NCI-H82 (cell line): Measurements from ENCODE around the gene HNRNPM.
"Not testable (repeated sequence)": the region's sequence is repeated elsewhere in the genome, so short reads cannot be mapped to it uniquely, and the experiment has no call there.

ENCODE experiments used
- DNase-seq: peaks from one replicate; lab custom pipeline; 2025; lab: John Stamatoyannopoulos, UW

The HNRNPM gene

DNA sequence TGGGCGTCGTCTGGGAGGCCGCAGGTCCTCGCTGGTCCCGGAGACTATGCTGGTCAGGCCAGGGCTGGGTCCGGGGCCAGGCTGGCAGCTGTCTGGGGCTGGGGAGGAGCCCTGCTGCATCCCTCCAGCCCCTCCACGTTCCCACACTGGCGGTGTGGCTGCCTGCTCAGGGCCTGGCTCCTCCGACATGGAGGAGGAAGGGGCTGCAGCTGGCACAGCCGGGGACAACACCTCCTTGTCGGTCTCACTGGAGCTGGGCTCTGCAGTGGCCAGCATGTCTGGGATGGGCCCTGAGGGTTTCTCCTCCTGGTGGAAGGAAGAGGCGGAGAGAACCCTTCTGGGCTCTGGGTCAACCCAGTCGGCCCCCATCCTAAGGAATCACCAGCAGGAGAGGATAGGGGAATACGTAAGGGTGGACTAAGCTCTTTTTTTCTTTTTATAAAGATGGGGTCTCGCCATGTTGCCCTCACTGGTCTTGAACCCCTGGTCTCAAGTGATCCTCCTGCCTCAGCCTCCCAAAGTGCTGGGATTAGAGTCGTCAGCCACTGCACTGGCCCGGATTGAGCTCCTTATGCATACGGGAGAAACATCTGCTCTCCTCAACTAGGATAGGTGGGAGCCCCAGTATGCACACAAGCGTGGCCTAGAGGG, 68.4 kb downstream of the HNRNPM start:
- DNase-seq, result no peak

DNA sequence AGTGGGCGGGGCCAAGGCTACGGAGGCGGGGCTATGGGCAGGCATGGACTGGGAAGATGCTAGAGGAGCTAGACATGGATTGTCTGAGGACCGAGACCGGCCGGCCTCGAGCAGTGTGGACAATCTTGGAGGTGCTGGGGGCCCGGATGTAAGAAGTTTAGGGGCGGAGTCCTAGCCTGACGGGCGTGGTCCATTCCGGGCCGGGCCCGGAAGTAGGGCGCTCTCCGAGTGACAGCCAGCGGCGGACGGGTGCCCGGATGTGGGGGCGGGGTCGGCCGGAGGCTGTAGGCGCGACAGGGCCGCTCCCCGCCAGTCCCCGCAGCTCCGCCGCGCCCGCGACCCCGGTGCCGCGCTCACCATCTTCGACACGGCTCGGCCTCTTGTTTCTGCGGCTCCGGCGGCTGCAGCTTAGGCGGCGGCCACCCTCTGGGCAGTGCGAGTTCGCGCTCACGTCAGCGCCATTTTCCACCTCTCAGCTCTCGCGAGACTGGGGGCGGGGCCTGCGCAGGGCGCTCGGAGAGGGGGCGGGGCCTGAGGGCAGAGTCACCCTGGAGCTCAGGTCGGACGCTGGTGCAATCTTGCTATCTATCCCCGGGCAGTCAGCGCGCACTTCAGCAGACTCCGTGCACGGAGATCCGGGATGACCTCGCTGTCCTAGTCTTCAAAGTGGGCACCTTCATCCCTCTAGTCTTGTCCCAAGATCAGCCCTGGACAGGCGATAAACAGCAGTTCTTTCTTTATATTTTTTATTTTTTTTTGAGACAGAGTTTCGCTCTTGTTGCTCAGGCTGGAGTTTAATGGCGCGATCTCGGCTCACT, 69.1 kb downstream of the HNRNPM start, which contains the start of gene ZNF414:
ZNF414 (minus strand) TSS at position 481 of the 818 bp plus-strand sequence; CDS start at position 360, 121 bp downstream.
- peak; percentile 98 for DNase-seq

DNA sequence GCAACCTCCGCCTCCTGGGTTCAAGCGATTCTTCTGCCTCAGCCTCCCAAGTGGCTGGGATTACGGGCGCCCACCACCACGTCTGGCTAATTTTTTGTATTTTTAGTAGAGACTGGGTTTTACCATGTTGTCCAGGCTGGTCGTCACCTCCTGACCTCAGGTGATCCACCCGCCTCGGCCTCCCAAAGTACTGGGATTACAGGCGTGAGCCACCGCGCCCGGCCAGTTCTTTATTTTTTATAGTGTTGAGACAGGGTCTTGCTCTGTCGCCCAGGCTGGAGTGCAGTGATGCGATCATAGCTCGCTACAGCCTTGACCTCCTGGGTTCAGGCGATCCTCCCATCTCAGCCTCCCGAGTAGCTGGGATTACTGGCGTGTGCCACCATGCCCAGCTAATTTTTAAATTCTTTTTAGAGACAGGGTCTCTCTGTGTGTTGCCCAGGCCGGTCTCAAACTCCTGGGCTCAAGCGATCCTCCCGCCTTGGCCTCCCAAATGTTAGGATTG, 69.8 kb downstream of the HNRNPM start:
- not testable (repeated sequence) for DNase-seq

DNA sequence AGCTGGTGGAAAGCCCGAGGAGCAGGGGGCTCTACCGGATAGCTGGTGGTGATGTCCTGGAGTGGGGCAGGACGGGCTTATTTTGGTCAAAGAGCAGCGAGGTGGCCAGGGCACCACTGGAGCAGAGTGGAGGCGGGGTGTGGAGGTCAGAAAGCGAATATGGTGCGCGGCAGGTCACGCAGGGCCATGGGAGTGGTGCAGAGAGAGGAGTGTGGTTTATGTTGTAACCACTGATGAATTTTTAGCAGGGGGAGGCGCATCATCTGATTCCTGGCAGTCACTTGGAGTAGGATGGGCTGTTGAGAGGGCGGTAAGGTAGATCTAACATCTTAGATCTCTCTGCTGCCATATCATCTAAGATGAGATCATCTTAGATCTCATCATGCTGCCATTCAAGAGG, 70.5 kb downstream of the HNRNPM start:
- no peak for DNase-seq

DNA sequence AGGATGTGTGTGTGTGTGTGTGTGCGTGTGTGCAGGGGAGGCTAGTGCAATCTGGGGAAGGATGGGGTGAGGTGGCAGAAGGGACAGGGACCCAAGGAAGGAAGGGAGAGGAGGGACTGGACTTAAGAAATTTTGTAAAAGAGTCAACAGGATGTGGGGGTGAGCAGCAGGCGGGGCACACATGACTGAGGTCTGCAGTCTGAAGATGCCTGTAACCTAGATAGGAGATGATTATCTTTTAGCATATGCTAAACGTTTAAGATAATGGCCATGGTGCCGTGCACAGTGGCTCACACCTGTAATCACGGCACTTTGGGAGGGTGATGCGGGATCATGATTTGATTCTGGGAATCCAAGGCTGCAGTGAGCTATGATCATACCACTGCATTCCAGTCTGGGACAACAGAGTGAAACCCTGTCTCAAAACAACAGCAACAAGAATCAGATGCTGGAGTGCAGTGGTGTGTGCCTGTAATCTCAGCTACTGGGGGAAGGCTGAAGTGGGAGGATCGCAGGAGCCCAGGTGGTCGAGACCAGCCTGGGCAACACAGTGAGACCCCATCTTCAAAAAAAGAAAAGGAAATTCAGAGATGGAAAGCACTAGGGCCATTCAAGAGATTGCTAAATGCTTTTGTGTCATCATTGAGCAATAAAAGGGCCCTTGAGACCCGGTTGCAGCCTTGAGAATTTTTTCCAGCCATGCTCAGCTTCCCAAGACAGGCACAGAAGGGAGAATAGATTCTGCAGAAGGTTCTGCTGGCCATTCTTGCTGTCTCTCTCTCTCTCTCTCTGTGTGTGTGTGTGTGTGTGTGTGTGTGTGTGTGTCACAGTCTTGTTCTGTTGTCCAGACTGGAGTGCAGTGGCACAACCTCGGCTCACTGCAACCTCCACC, 73.0 kb downstream of the HNRNPM start:
- no peak for DNase-seq

DNA sequence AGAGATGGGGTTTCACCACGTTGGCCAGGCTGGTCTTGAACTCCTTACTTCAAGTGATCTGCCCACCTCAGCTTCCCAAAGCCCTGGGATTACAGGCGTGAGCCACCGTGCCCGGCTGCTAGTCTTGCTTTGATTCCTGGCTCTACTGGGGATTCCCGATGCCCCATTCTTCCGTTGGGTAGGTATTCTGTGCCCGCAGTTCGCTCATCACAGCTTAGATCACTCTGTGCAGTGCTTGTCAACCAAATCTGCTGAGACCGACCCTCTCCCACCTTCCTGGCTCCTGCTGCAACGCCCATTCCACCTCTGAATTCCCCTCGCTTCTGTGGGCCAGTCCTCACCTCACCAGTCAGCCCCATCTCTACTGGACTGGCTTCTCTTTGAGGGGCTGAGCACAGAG, 73.8 kb downstream of the HNRNPM start:
- DNase-seq, result no peak

DNA sequence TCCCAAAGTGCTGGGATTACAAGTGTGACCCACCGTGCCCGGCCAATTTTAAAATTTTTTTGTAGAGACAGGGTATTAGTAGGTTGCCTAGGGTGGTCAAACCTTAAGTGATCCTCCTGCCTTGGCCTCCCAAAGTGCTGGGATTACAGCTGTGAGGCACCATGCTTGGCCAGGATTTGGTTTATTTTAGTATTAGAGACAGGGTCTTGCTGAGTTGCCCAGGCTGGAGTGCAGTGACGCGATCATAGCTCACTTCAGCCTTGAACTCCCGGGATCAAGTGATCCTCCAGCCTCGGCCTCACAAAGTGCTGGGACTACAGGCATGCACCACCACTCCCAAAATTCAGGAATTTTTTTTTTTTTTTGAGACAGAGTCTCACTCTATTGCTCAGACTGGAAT, 74.6 kb downstream of the HNRNPM start:
- DNase-seq, result no peak

DNA sequence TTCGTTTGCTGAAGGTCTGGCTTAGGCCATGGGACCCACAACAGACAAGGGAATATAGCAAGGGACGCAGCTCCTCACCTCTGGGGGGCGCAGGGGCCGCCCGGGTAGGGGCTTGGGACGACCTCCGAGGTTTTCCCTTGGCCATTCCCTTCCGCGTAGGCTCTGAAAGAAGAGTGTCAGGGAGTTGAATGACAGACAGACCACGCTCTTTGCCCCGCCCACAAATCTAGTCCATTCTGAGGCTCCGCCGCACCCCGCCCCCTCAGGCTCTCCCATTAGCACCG, 80.6 kb downstream of the HNRNPM start:
- DNase-seq, result no peak

DNA sequence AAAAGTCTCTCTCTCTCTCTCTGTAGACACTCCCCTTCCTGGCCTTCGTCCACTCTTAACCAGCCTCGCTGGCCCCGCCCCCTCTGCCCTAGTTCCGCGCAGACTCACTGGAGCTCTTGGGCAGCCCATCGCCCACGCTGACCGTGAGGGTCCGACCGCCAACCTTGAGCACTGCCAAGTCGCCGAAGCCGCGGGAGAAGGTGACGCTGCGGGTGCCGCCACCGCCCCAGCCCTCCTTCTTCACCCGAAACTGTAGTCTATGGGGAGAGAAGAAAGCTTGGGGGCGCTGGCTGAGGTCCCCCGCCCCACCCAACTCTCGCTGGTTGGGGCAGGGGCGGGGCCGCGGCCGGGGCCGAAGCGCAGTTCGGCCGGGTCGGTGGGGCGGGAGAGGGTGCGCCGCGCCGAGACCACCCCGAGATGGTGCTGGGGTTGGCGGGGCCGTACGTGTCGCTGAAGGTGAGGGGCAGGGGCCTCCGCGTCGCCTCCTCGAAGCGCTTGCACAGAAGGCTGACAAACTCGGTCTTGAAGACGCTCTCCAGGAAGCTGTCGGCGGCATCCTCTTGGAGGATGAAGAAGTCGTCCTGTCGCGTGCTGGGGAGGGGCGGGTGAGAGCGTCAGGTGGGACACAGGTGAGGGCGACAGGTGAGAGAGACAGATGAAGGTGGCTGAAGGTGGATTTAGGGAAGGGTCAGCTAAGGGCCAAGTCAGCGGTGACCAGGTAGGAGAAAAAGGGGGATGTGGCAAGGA, 81.7 kb downstream of the HNRNPM start:
- peak; percentile 89 for DNase-seq

DNA sequence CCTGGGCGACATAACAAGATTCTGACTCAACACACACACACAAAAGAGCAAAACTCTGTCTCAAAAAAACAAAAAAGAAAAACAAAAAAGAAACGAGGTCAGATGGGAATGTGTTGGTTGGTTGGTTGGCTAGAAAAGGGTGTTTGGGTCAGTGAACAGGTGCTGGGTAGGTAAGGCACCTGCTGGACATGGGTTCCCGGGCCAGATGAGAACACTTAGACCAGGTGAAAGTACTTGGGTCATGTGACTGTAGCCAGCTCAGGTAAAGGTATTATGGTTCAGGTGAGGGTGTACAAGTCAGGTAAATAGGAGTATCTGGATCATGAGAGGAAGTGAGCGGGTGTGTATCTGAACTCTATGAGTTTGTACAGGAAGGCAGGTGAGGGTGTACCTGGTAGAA, 83.7 kb downstream of the HNRNPM start:
- DNase-seq, result no peak

DNA sequence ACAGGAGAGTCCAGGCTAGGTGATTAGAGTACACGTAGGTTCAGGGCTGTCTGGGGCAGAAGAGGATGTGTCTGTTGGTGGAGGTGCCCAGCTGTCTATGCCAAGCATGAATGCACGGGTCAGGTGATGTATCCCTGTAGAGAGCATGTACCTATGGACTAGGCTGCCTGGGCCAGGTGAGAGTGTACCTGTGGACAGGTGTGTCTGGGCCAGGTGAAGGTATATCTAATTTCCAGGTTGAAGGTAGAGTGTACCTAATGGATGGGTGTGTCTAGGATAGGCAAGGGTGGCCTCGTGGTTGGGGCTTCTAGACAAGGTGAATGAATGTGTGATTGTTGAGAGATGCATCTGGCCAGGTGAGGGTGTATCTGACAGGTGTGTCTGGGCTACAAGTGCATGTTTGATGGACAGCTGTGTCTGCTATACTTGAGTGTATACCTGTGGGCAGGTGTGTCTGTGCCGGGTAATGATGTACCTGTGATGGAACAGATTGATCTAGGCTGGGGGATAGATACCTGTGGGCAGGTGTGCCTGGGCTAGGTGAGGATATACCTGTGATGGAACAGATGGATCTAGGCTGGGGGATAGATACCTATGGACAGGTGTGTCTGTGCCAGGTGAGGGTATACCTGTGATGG, 84.7 kb downstream of the HNRNPM start:
- no peak for DNase-seq

DNA sequence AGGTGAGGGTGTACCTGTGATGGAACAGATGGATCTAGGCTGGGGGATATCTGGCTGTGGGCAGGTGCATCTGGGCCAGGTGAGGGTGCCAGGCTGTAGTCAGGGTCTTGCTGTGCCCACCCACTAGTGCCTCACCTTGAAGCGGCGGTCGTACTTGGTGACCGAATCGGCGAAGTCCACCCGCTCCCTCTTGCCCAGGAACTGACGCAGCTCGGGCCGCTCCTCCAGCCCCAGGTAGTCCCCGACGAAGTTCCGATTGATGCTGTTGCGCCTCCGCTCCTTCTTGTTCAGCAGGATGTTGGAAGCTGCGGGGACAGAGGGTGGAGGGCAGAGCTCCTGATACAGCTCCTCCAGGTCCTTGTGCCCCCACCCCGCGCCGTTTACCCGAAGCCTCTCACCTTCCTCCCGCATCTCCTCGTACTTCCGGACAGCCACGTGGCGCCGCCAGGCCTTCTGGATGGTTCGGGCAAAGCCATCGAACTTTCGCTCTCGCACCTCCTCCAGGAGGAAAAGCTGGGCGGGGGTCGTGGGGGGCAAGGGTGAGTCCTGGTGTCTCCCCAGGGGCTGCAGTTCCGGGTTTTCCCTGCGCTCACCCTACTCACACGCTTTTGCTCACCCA, 85.4 kb downstream of the HNRNPM start:
- DNase-seq, result no peak

DNA sequence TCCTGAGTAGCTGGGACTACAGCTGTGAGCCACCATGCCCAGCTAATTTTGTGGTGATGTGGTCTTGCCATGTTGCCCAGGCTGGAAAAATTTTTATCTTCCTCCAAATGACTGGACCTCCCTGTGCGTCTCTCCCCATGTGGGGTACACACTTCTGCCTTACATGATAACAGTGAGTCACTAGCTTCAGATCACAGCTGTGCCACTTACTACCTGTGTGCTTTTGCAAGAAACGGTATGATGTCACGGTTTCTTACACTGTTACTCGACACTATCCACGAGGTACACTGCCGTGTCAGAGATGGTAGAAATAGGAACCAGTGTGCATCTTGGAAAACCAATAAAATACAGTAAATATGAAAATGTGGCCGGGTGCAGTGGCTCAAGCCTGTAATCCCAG, 86.7 kb downstream of the HNRNPM start:
- no peak for DNase-seq

DNA sequence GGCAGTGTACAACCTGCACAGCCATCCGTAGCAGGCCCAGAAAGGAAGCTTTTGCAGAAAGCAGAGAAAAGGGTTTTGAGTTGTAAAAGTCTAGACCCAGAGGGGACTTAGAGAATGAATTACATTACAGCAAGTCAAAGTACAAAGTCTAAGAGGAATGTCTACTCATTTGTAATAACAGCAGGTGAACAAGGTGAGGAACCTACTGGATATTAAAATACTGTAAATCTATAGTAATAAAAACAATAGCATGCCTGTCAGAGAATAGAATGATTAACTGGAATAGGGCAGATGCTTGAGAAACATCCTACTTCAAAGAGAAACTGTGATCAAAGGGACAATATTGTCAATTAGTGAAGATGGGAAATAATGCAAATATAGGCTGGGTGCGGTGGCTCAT, 87.5 kb downstream of the HNRNPM start:
- no peak for DNase-seq

DNA sequence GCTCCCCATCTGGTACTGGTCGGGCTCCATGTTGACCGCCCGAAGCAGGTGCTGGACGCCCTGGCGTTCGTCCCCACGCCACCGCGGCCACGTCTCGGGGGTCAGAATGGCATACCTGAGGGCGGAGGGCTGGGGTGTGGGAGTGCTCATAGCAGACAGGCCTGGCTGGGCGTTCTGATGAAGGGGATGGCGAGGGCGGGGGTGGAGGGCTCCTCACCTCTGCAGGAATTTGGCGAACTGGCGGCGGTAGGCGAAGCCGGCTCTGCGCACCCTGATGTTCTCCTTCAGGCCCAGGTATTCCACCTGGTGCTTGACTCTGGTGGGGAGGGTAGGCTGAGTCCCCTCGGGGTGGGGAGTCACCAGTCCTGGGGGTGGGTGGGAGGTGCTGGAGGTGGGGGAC, 91.5 kb downstream of the HNRNPM start:
- DNase-seq, result no peak

DNA sequence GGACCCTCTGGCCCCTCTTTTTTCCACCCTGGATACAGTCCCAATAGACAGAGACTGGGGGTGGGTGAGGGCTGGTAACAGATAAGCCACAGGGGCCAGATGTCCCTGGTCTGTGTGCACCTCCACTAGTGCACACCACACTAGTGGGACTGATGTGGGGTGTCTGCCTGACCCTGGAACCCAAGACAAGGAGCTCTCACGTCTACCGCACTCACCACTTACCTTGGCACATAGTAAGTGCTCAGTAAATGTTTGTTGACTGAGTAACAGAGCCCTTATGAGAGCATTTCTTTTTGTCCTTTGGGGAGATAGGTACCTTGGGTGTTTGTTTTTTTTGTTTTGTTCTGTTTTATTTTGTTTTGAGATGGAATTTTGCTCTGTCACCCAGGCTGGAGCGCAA, 92.3 kb downstream of the HNRNPM start:
- no peak for DNase-seq
